HepG2 (cell line): Measurements from ENCODE around the gene SEMA4F. TPM values are rescaled to one million over a fixed set of nuclear protein-coding genes. Genes with fewer than 3 reads are reported as not detected.

Experiments
- BATF2 ChIP-seq: sonication (generic); formaldehyde crosslinking; IDR thresholded peaks from 2 replicates; pipeline ENCODE4 v1.8.0; 2022; ENCODE audit warnings: mild to moderate bottlenecking, missing genetic modification reagents, moderate library complexity
- KDM5B ChIP-seq: sonication (generic); formaldehyde crosslinking; IDR thresholded peaks from 2 replicates; pipeline ENCODE4 v1.4.0; 2020; ENCODE audit warnings: missing genetic modification reagents, mild to moderate bottlenecking, borderline replicate concordance
- MAFG ChIP-seq: sonication (generic); formaldehyde crosslinking; IDR thresholded peaks from 2 replicates; pipeline ENCODE4 v1.5.1; 2020; ENCODE audit warnings: mild to moderate bottlenecking, missing genetic modification reagents
- MAX ChIP-seq: IDR thresholded peaks from 2 replicates; pipeline ENCODE4 v1.6.1; 2012; ENCODE audit warnings: inconsistent platforms
- MAZ ChIP-seq, 2 experiments: sonication (generic) in 1 of 2; formaldehyde crosslinking in 1 of 2; IDR thresholded peaks; 2 replicates each; pipeline versions ENCODE4 v1.5.0 to v1.6.1; 2012 to 2020; ENCODE audit warnings: low read depth in 2 of 2, mild to moderate bottlenecking in 2 of 2, borderline replicate concordance in 1 of 2, improper control_type of control experiment in 1 of 2, low read length in 1 of 2, missing genetic modification reagents in 1 of 2, moderate library complexity in 1 of 2
- MLLT10 ChIP-seq: sonication (generic); formaldehyde crosslinking; IDR thresholded peaks from 2 replicates; pipeline ENCODE4 v1.4.0; 2020; ENCODE audit warnings: missing genetic modification reagents
- NFKB2 ChIP-seq: sonication (generic); formaldehyde crosslinking; IDR thresholded peaks from 2 replicates; pipeline ENCODE4 v1.4.0; 2020; ENCODE audit warnings: missing genetic modification reagents, borderline replicate concordance
- NFRKB ChIP-seq: fragments of 450-650 bp; IDR thresholded peaks from 2 replicates; pipeline ENCODE4 v1.6.1; 2017
- XBP1 ChIP-seq: sonication (generic); formaldehyde crosslinking; IDR thresholded peaks from 2 replicates; pipeline ENCODE4 v1.5.0; 2020; ENCODE audit warnings: missing genetic modification reagents
- ZMYM3 ChIP-seq: sonication (generic); formaldehyde crosslinking; IDR thresholded peaks from 2 replicates; pipeline ENCODE4 v1.5.1; 2020; ENCODE audit warnings: mild to moderate bottlenecking, missing genetic modification reagents
- ZNF276 ChIP-seq: sonication (generic); formaldehyde crosslinking; IDR thresholded peaks from 2 replicates; pipeline ENCODE4 v1.4.0; 2020; ENCODE audit warnings: mild to moderate bottlenecking, low read depth, missing genetic modification reagents
- ZNF3 ChIP-seq: IDR thresholded peaks from 2 replicates; pipeline ENCODE4 v1.7.0; 2017; ENCODE audit warnings: inconsistent platforms
- ZNF44 ChIP-seq: sonication (generic); formaldehyde crosslinking; IDR thresholded peaks from 2 replicates; pipeline ENCODE4 v1.5.1; 2020; ENCODE audit warnings: mild to moderate bottlenecking, missing genetic modification reagents
- ZNF737 ChIP-seq: sonication (generic); formaldehyde crosslinking; IDR thresholded peaks from 2 replicates; pipeline ENCODE4 v1.5.0; 2020; ENCODE audit warnings: missing genetic modification reagents, mild to moderate bottlenecking, borderline replicate concordance
- polyA plus RNA-seq, 8 experiments: library from polyadenylated mRNA; depleted of rRNA in 3 of 8; stranded (reverse) in 7 of 8; unstranded in 1 of 8; fragments of >200 nt; fragmentation: Illumina TruSeq in 4 of 8; extraction: Trizol in 4 of 8; gene quantifications; 2 replicates each; pipeline versions ENCODE4 v1.2.1 to v1.2.3, GENCODE V29; 2011 to 2016; ENCODE audit warnings: low read depth in 4 of 8, missing spikeins in 1 of 8, mixed read lengths in 1 of 8; ENCODE audit not compliant: insufficient read depth in 1 of 8
- total RNA-seq, 5 experiments: library from RNA; depleted of rRNA; stranded (reverse); fragments of >200 nt; fragmentation: Illumina TruSeq; extraction: Trizol; gene quantifications; 2 replicates each; pipeline ENCODE4 v1.2.3, GENCODE V29; 2016; ENCODE audit warnings: low read depth in 1 of 5
- TF ChIP-seq, protein P1 (sequence below): sonication (generic); formaldehyde crosslinking; IDR thresholded peaks from 2 replicates; pipeline ENCODE4 v1.4.0; 2020; ENCODE audit warnings: missing genetic modification reagents, borderline replicate concordance
- TF ChIP-seq, protein P2 (sequence below): sonication (generic); formaldehyde crosslinking; IDR thresholded peaks from 2 replicates; pipeline ENCODE4 v1.9.0; 2021; ENCODE audit warnings: missing genetic modification reagents, borderline replicate concordance
- TF ChIP-seq, protein P3 (sequence below): sonication (generic); formaldehyde crosslinking; IDR thresholded peaks from 2 replicates; pipeline ENCODE4 v1.5.0; 2020; ENCODE audit warnings: mild to moderate bottlenecking, missing genetic modification reagents
- TF ChIP-seq, protein P4 (sequence below): sonication (generic); formaldehyde crosslinking; conservative IDR thresholded peaks from 2 replicates; pipeline ENCODE4 v1.4.0; 2020; ENCODE audit warnings: missing genetic modification reagents

Gene SEMA4F
- total and polyA plus RNA-seq, 2 of the 13 experiments (the other 11 are each of a cell fraction or from before 2014, with no cell fraction given): 7.1 to 10.3 TPM

DNA sequence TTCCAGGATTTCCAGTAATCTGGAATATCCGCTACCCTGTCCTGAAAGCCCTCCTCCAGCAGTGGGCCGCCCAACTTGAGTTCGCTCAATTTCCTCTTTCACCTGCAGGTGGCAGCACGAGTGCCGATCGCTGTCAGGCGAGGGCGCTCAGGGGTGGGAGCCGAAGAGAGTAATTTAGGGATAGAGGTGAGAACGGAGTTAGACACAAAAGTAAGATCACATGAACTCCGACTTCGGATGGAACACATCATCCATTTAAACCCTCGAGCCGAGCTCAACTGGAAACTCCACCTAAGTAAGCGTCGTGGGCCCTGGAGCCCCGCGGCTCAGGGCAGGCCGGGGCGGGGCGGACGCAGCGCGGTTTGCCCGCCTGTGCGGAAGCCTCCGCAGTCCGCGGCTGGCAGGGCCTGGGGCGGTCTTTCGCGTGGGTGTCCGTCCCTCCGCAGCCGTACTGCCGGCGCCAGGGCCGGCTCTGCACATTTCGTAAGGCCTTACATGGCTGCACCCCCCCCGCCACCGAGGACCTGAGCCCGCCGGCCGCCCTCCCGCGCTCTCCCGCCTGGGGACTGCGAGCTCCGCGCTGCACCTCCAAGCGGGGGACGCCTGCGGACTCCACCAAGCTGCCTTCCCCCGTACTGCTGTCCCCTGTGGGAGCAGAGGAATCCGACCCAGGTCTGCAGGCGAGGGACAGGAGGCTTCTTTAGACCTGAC, 61.2 kb downstream of the SEMA4F start (continued):
- TF ChIP-seq, protein P1, sequence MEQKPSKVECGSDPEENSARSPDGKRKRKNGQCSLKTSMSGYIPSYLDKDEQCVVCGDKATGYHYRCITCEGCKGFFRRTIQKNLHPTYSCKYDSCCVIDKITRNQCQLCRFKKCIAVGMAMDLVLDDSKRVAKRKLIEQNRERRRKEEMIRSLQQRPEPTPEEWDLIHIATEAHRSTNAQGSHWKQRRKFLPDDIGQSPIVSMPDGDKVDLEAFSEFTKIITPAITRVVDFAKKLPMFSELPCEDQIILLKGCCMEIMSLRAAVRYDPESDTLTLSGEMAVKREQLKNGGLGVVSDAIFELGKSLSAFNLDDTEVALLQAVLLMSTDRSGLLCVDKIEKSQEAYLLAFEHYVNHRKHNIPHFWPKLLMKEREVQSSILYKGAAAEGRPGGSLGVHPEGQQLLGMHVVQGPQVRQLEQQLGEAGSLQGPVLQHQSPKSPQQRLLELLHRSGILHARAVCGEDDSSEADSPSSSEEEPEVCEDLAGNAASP (CRISPR knock-in tag): peak; percentile 30; the same call in 1 of the 2 replicates
- 0 out of 2 replicates have a peak, but pooled peaks have one; percentile 31 for TF ChIP-seq BATF2 (CRISPR knock-in tag)
- TF ChIP-seq, protein P2, sequence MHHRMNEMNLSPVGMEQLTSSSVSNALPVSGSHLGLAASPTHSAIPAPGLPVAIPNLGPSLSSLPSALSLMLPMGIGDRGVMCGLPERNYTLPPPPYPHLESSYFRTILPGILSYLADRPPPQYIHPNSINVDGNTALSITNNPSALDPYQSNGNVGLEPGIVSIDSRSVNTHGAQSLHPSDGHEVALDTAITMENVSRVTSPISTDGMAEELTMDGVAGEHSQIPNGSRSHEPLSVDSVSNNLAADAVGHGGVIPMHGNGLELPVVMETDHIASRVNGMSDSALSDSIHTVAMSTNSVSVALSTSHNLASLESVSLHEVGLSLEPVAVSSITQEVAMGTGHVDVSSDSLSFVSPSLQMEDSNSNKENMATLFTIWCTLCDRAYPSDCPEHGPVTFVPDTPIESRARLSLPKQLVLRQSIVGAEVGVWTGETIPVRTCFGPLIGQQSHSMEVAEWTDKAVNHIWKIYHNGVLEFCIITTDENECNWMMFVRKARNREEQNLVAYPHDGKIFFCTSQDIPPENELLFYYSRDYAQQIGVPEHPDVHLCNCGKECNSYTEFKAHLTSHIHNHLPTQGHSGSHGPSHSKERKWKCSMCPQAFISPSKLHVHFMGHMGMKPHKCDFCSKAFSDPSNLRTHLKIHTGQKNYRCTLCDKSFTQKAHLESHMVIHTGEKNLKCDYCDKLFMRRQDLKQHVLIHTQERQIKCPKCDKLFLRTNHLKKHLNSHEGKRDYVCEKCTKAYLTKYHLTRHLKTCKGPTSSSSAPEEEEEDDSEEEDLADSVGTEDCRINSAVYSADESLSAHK: no peak
- peak; percentile 32; the same call in 1 of the 2 replicates for TF ChIP-seq MAZ (IDR thresholded peaks at IDR 0.05; ENCODE audit: borderline replicate concordance, low read depth, low read length)
- 0 out of 2 replicates have a peak, but pooled peaks have one; percentile 37 for TF ChIP-seq MAZ (CRISPR knock-in tag; IDR thresholded peaks at IDR 0.05; ENCODE audit: low read depth)
- TF ChIP-seq MAFG (CRISPR knock-in tag): no peak
- TF ChIP-seq, protein P3, sequence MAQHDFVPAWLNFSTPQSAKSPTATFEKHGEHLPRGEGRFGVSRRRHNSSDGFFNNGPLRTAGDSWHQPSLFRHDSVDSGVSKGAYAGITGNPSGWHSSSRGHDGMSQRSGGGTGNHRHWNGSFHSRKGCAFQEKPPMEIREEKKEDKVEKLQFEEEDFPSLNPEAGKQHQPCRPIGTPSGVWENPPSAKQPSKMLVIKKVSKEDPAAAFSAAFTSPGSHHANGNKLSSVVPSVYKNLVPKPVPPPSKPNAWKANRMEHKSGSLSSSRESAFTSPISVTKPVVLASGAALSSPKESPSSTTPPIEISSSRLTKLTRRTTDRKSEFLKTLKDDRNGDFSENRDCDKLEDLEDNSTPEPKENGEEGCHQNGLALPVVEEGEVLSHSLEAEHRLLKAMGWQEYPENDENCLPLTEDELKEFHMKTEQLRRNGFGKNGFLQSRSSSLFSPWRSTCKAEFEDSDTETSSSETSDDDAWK (CRISPR knock-in tag): no peak
- TF ChIP-seq ZNF737: no peak
- TF ChIP-seq XBP1 (CRISPR knock-in tag): no peak
- TF ChIP-seq NFRKB: no peak
- no peak for TF ChIP-seq ZMYM3
- peak; percentile 95 for TF ChIP-seq KDM5B (CRISPR knock-in tag)
- TF ChIP-seq ZNF3 (CRISPR knock-in tag): no peak
- no peak; the same call in 1 of the 2 replicates for TF ChIP-seq ZNF44 (CRISPR knock-in tag)
- TF ChIP-seq, protein P4, sequence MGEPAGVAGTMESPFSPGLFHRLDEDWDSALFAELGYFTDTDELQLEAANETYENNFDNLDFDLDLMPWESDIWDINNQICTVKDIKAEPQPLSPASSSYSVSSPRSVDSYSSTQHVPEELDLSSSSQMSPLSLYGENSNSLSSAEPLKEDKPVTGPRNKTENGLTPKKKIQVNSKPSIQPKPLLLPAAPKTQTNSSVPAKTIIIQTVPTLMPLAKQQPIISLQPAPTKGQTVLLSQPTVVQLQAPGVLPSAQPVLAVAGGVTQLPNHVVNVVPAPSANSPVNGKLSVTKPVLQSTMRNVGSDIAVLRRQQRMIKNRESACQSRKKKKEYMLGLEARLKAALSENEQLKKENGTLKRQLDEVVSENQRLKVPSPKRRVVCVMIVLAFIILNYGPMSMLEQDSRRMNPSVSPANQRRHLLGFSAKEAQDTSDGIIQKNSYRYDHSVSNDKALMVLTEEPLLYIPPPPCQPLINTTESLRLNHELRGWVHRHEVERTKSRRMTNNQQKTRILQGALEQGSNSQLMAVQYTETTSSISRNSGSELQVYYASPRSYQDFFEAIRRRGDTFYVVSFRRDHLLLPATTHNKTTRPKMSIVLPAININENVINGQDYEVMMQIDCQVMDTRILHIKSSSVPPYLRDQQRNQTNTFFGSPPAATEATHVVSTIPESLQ (CRISPR knock-in tag): no peak
- TF ChIP-seq MAX: peak; percentile 80
- TF ChIP-seq NFKB2 (CRISPR knock-in tag): peak; percentile 93; the same call in 1 of the 2 replicates
- peak; percentile 90; the same call in 1 of the 2 replicates for TF ChIP-seq ZNF276 (CRISPR knock-in tag)
- TF ChIP-seq MLLT10 (CRISPR knock-in tag): no peak
